NCI-H774 (cell line): Measurements from ENCODE around the gene PPEF1.
"Not testable (repeated sequence)": the region's sequence is repeated elsewhere in the genome, so short reads cannot be mapped to it uniquely, and the experiment has no call there.

ENCODE experiments used
- DNase-seq: peaks from one replicate; lab custom pipeline; 2025; lab: John Stamatoyannopoulos, UW

Gene PPEF1

GRCh38 chrX:18701621-18702361, 5.7 kb upstream of the PPEF1 start:
- DNase-seq = no peak

- DNase-seq = no peak
These were observed 4.9 kb upstream of the PPEF1 start for GRCh38 chrX:18702362-18703195.

GRCh38 chrX:18709833-18710232, 2.4 kb downstream of the PPEF1 start:
- DNase-seq = no peak

DNA sequence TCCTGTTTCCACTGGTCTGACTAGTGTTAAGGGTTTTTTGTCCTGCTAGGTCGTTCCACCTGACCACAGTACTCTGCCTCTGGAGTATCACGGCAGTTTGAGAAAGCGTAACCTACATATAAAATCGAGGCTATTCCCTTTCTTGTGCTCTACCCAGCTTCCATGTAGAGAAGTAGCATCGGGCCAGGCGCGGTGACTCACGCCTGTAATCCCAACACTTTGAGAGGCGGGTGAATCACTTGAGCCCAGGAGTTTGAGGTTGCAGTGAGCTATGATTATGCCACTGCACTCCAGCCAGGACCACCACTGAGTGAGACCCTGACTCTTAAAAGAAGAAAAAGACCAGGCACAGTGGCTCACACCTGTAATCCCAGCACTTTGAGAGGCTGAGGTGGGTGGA, 7.5 kb downstream of the PPEF1 start:
- DNase-seq = no peak

DNA sequence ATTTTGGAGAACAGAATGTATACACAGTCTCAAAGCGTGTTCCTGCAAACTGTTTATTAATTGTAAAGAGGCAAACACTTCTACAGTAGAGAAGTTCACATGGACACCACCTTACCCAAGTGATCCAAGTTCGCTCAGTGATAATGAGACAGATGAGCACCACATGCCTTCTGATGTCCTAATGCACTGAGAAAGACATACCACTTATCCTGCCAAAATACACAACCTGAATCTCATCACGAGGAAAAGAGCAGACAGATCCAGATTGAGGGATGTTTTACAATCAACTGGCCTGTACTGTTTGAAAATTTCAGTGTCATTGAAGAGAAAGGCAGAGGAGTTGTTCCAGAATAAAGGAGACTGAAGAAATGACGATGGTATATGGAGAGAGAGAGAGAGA, 12.4 kb downstream of the PPEF1 start:
- no peak for DNase-seq

GRCh38 chrX:18721683-18722499, 14.4 kb downstream of the PPEF1 start:
- no peak for DNase-seq

DNA sequence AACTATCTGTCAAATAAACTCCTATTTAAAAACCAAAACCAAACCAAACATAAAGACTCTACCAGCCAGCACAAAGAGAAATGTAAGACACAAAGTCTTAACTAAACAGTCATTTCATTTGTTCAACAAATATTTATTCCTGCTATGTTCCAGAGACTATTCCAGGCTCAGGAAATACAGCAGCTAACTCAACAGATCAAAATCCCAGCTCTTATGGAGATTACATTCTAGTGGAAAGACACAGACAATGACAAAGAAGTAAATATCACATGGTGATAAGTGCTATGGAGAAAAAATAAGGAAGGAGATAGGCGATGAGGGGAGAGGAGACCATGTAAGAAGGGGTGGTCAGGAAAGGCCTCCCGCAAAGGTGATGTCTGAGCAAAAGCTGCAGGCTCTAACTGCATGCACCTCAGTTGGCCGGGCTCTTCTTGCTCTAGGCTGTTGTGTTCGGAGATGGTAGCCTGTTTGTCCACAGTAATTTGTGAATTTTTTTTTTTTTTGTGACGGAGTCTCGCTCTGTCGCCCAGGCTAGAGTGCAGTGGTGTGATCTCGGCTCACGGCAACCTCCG, 15.1 kb downstream of the PPEF1 start:
- no peak for DNase-seq

DNA sequence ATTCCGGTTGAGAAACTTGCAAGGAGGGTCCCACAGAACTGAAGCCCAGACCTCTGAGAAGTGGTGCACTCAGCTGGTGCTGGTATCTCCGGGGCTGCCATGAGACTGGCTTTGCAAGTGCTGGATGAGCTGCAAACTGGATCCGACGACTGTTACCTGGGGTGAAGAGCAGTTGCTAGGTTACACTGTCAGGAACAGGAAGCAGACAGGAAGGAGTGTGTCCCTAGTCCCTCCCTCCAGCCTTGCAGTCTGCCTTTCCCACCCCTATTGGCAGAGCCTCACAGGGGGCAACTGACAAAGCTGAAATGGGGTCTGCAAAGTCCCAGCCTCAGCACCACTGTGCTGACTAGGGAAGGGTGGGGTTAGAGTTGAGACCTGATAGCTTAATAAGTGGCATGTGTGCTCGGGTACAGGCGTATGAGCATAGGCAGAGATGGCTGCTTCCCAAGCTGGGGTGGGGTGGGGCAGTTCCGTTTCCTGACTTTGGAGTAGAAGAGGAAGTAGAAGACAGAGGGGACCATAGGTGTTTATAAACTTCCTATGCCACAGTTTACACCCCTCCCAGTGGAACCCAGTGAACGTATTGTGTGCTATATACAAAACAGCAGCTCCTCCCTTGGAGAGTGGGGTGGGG, 18.0 kb downstream of the PPEF1 start:
- peak; percentile 9 for DNase-seq

DNA sequence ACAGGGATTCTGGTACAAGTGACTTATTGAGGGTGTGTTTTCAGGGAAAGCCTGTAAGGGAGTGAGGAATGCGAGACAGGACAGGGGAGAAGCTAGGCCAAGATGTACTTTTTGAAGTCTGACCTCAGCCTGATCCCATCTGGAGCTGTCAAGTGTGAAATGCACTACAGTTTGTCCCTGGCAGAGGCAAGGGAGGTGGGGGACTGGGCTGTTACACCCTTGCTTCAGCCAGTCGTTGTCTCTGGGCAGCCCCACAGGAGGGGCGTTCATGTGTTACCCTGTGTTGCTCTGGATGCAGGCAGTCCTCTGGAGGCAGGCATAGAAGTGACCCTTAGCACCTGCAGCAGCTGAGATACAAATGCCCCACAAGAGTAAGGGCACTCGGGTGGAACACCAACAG, 25.8 kb downstream of the PPEF1 start:
- DNase-seq = no peak

GRCh38 chrX:18739609-18740008, 32.2 kb downstream of the PPEF1 start:
- peak; percentile 1 for DNase-seq

DNA sequence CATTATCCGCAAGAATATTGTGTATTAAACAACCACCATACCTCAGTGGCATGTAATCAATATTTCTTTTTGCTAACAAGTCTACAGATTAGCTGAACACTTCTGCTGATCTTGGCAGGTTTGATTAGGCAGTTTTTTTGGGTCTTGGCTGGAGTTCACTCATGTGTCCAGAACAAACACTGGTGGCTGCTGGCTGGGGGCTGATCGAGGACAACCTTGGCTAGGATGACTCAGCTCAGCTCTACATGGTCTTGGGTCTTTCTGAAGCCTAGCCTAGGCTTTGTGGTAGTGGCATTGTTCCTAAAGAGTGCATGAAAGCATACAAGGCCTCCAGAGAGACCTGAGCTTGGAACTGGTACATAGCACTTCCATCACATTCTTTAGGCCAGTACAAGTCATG, 41.1 kb downstream of the PPEF1 start:
- DNase-seq = no peak

- no peak for DNase-seq
These were observed 46.2 kb downstream of the PPEF1 start for GRCh38 chrX:18753631-18754030.

GRCh38 chrX:18755651-18756050, 48.2 kb downstream of the PPEF1 start:
- DNase-seq = no peak

GRCh38 chrX:18757956-18758932, 50.8 kb downstream of the PPEF1 start:
- no peak for DNase-seq

DNA sequence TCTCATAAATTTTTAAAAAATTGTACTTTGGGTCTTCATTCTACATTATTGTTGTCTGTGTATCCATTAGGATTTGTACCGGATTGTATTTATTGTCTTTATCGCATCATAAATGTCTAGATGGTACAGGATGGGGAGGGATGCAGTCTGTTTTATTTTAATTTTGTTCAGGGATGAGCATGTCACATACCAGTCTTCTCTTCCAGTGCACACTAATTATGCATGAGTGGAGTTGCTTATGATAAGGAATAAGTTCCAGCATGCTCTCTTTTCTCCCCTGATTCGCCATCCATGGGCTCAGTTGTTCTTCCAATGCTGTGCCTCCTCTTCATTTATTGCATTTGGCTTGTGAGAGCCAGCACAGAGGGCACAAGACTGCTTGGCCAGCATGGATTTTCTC, 54.3 kb downstream of the PPEF1 start:
- no peak for DNase-seq

- DNase-seq = not testable (repeated sequence)
These were observed 55.7 kb downstream of the PPEF1 start for GRCh38 chrX:18763106-18763505.

GRCh38 chrX:18769364-18769763, 61.9 kb downstream of the PPEF1 start:
- DNase-seq = no peak

DNA sequence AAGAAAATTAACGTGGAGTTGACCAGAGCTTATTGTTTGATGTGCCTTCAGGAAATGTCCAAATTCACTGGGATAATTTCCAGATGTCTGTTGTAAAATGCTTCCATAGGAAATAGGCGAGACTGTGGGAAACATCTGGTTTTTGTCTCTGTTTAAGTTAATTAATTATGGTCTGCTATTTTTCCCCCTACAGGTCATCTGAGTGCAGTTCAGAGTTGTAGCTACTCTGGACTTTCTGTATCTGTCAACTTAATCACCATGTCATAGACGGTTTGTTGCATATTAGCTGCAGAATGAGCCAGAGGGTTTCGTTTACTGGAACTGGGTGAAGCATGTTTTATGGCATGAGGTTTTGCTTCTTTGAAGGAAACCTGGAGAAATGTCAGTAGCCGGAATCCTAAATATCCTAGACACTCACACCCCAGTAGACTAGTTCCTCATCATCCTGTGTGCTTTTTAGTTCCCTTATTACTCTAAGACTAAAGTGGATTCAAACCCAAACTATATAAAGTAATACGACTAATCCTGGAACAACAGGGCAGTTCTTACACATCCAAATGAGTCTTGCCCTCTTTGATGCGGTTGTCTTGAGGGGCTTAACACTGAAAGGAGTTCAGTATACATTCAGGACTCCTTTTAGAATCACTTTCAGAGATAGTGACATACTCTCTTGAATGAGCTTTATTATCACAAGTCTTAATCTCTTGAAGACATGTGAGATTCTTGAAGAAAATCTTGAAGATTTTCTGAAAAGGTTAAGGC, 62.5 kb downstream of the PPEF1 start:
- DNase-seq = no peak

DNA sequence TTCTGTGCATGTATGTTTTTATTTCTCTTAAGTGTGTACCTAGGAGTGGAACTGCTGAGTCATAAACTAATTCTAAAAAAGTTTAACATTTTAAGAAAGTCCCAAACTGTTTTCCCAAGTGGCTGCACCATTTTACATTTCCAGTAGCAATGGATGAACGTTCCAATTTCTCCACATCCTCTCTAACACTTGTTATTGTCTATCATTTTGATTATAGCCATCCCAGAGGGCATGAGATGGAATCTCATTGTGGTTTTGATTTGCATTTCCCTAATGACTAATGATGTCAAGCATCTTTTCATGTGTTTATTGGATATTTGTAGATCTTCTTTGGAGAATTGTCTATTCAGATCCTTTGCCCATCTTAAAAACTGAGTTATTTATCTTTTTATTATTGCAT, 82.5 kb downstream of the PPEF1 start:
- no peak for DNase-seq

GRCh38 chrX:18792828-18793227, 85.4 kb downstream of the PPEF1 start:
- no peak for DNase-seq
